Stimulated activated CD8-positive, alpha-beta memory T cell treated with anti-CD3 and anti-CD28 coated beads, Interleukin-7, amount 100 ng/mL, for 48 hours (primary cell): ENCODE results near the gene OTULINL.

Experiments
- DNase-seq, 2 donors: peaks; one replicate each; pipeline ENCODE4 v3.0.0-alpha.2; 2020; ENCODE audit warnings: low read depth in 1 of 2; ENCODE audit errors: extremely low read depth in 1 of 2

Gene OTULINL

GRCh38 chr5:14576206-14576605 is 5.4 kb upstream of the OTULINL start:
- DNase-seq, result no peak

- DNase-seq, result no peak
Observed at GRCh38 chr5:14577079-14577725, 4.4 kb upstream of the OTULINL start.

GRCh38 chr5:14577971-14578370 is 3.6 kb upstream of the OTULINL start:
- DNase-seq, result no peak

GRCh38 chr5:14579246-14579645 is 2.3 kb upstream of the OTULINL start:
- no peak for DNase-seq

- DNase-seq, result no peak
Observed at GRCh38 chr5:14579731-14580397, 1.7 kb upstream of the OTULINL start.

- DNase-seq, result no peak
Observed at GRCh38 chr5:14580398-14581034, 1.1 kb upstream of the OTULINL start.

- DNase-seq, result peak; percentile 64 to 74
Observed at GRCh38 chr5:14581891-14582796, 552 bp downstream of the OTULINL start.

- no peak for DNase-seq
Observed at GRCh38 chr5:14582797-14583137, 1.2 kb downstream of the OTULINL start.

- no peak for DNase-seq
Observed at GRCh38 chr5:14584848-14585247, 3.3 kb downstream of the OTULINL start.

- DNase-seq, result no peak
Observed at GRCh38 chr5:14587150-14587549, 5.6 kb downstream of the OTULINL start.

- no peak for DNase-seq
Observed at GRCh38 chr5:14588145-14588544, 6.6 kb downstream of the OTULINL start.

GRCh38 chr5:14588758-14589543 is 7.4 kb downstream of the OTULINL start:
- DNase-seq, result no peak

- DNase-seq, result no peak
Observed at GRCh38 chr5:14590949-14591348, 9.4 kb downstream of the OTULINL start.

GRCh38 chr5:14591548-14591947 is 10.0 kb downstream of the OTULINL start:
- DNase-seq, result no peak

GRCh38 chr5:14593326-14594021 is 11.9 kb downstream of the OTULINL start:
- peak; percentile 32 to 40 for DNase-seq

GRCh38 chr5:14594378-14595074 is 12.9 kb downstream of the OTULINL start:
- DNase-seq, result no peak

- DNase-seq, result peak in 1 of 2 donors; percentile 11
Observed at GRCh38 chr5:14595189-14595588, 13.6 kb downstream of the OTULINL start.

- DNase-seq, result no peak
Observed at GRCh38 chr5:14595891-14596290, 14.3 kb downstream of the OTULINL start.

- DNase-seq, result no peak
Observed at GRCh38 chr5:14597080-14597479, 15.5 kb downstream of the OTULINL start.
